HG03457 (cell line): ENCODE measurements around the gene FUT7.

Source experiments
- ATAC-seq: cut with Tn5 transposase; IDR thresholded peaks from one replicate; pipeline ENCODE4 v1.9.1; 2021; ENCODE audit warnings: moderate number of reproducible peaks; ENCODE audit not compliant: unreplicated experiment

The FUT7 gene

GRCh38 chr9:137019891-137020683, 11.8 kb downstream of the FUT7 start:
- ATAC-seq = no peak

GRCh38 chr9:137018761-137019559, 12.9 kb downstream of the FUT7 start:
- no peak for ATAC-seq

- ATAC-seq = no peak
Measured at GRCh38 chr9:137017791-137018497, 13.9 kb downstream of the FUT7 start.

GRCh38 chr9:137017071-137017470, 14.8 kb downstream of the FUT7 start:
- ATAC-seq = no peak

- ATAC-seq = no peak
Measured at GRCh38 chr9:137016436-137016835, 15.5 kb downstream of the FUT7 start.

- no peak for ATAC-seq
Measured at GRCh38 chr9:137015976-137016375, 15.9 kb downstream of the FUT7 start.

GRCh38 chr9:137015540-137015930, 16.4 kb downstream of the FUT7 start:
- ATAC-seq = no peak

- no peak for ATAC-seq
Measured at GRCh38 chr9:137014776-137015539, 16.9 kb downstream of the FUT7 start.

GRCh38 chr9:137014166-137014565, 17.7 kb downstream of the FUT7 start:
- no peak for ATAC-seq

GRCh38 chr9:137013571-137013940, 18.3 kb downstream of the FUT7 start:
- ATAC-seq = no peak

GRCh38 chr9:137012694-137013570, 19.0 kb downstream of the FUT7 start:
- no peak for ATAC-seq

GRCh38 chr9:137011907-137012675, 19.8 kb downstream of the FUT7 start:
- ATAC-seq = no peak

- ATAC-seq = no peak
Measured at GRCh38 chr9:137011156-137011555, 20.7 kb downstream of the FUT7 start.

GRCh38 chr9:137009938-137010732, 21.8 kb downstream of the FUT7 start:
- no peak for ATAC-seq

GRCh38 chr9:137009217-137009616, 22.7 kb downstream of the FUT7 start:
- ATAC-seq = no peak

- ATAC-seq = no peak
Measured at GRCh38 chr9:137008312-137008711, 23.6 kb downstream of the FUT7 start.

GRCh38 chr9:137007816-137008270, 24.0 kb downstream of the FUT7 start:
- ATAC-seq = no peak

GRCh38 chr9:137007108-137007815, 24.6 kb downstream of the FUT7 start:
- no peak for ATAC-seq
